DMS53 treated with DMSO at 0.1 percent for 48 hours (cell line): Measurements from ENCODE around the gene DHRS7.
A peak's percentile ranks its signal among the peaks of the same experiment; 100 is the strongest.

Experiments used
- DNase-seq: peaks from one replicate; lab custom pipeline; 2025; ENCODE audit not compliant: unreplicated experiment; lab: John Stamatoyannopoulos, UW

Gene DHRS7, protein sequence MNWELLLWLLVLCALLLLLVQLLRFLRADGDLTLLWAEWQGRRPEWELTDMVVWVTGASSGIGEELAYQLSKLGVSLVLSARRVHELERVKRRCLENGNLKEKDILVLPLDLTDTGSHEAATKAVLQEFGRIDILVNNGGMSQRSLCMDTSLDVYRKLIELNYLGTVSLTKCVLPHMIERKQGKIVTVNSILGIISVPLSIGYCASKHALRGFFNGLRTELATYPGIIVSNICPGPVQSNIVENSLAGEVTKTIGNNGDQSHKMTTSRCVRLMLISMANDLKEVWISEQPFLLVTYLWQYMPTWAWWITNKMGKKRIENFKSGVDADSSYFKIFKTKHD

GRCh38 chr14:60164712-60165546 lies at the start of gene DHRS7:
Gene DHRS7 (minus strand): TSS chr14:60165398. CDS start chr14:60165309, 89 bp downstream.
- peak; percentile 37 for DNase-seq

DNA sequence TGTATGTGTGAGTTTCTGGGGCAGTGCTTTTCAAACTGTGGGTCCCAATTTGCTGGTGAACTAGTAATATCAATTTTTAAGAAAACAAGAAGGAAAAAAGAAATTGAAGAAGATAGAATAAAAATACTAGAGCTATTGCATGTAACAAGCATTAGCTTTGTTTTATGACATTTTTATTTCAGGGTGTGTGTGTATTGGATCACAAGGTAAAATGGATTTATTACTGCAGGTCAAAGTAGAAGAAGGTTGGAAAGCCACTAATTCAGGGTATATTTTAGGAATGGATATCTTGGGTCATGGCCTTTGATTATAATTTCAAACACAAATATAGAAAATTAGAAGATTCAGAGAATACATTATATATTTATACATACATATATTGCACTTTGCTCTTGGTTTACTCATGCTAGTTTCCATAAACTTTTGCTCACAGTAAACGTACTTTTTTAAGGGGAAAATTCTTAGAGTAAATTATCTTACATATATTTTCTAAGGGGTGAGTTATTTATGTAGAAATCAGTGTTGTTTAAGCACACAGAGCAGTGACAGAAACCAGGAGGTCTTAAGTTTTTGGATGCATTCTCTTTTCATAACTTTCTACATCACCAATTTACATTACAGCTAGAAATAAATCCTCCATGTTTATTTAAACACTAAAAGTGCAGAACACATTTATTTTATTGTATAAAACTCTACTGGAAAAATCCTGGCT lies 49.4 kb upstream of the DHRS7 start:
- DNase-seq, result no peak

DNA sequence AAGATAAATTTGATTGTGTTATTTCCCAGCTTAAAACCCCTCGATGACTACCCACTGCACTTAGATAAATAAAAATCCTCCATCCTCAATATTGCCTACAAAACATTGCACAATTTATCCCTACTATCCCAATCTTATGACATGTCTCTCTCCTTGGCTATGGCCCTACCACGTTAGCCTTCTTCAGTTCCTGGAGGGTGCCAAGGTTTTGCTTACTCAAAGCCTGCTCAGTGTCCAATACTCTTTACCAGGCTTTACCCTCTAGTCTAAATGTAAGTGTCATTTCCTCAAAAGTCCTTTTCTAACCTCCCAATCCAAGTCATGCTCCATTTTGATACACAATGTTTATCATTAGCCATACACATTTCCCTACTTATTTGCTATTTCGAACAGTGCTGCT lies 48.8 kb upstream of the DHRS7 start:
- DNase-seq, result no peak

- no peak for DNase-seq
These were observed 47.5 kb upstream of the DHRS7 start for GRCh38 chr14:60212503-60213371.

- no peak for DNase-seq
These were observed 46.0 kb upstream of the DHRS7 start for GRCh38 chr14:60211153-60211552.

DNA sequence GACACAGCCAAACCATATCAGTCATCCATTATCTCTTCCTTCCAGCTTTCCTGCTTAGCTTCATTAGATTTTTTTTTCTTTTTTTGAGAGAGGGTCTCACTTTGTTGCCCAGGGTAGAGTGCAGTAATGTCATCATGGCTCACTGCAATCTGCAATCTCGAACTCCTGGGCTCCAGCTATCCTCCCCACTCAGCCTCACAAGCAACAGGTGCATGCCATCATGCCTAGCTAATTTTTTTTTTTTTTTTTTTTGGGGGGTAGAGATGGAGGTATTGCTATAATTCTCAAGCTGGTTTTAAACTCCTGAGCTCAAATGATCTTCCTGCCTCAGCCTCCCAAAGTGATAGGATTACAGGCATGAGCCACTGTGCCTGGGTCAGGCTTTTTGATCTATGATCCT lies 45.5 kb upstream of the DHRS7 start:
- DNase-seq, result no peak

- no peak for DNase-seq
These were observed 41.8 kb upstream of the DHRS7 start for GRCh38 chr14:60206837-60207533.

DNA sequence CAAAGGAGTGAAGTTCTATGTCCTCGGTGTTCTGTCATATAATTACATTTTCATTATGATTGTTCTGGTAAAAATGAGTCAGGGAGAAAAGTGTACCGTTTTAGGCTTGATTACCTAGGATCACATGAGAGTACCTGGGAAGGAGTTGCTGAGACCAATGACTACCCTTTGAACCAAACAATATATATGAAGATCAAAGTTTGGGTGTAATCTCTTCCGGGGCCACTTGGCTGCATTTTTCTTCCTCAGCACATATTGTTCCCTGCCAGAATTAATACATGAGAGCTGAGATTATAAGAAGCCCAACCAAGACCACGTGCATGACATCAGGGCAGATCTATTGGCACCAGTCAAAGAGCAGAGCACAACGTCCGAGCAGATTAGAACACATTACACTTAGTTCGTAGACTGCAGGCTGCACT lies 41.1 kb upstream of the DHRS7 start:
- DNase-seq, result no peak

GRCh38 chr14:60204843-60205774 lies 39.9 kb upstream of the DHRS7 start:
- DNase-seq, result no peak

- no peak for DNase-seq
These were observed 39.1 kb upstream of the DHRS7 start for GRCh38 chr14:60204104-60204842.

DNA sequence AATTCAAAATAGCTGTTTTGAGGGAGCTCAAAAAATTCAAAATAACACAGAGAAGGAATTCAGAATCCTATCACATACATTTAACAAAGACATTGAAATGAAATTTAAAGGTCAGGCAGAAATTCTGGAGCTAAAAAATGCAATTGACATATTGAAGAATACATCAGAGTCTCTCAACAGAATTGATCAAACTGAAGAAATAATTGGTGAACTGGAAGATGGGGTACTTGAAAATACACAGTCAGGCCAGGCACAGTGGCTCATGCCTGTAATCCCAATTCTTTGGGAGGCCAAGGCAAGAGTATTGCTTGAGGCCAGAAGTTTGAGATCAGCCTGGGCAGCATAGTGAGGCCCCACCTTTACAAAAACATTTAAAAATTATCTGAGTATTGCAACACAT lies 34.1 kb upstream of the DHRS7 start:
- DNase-seq, result no peak

DNA sequence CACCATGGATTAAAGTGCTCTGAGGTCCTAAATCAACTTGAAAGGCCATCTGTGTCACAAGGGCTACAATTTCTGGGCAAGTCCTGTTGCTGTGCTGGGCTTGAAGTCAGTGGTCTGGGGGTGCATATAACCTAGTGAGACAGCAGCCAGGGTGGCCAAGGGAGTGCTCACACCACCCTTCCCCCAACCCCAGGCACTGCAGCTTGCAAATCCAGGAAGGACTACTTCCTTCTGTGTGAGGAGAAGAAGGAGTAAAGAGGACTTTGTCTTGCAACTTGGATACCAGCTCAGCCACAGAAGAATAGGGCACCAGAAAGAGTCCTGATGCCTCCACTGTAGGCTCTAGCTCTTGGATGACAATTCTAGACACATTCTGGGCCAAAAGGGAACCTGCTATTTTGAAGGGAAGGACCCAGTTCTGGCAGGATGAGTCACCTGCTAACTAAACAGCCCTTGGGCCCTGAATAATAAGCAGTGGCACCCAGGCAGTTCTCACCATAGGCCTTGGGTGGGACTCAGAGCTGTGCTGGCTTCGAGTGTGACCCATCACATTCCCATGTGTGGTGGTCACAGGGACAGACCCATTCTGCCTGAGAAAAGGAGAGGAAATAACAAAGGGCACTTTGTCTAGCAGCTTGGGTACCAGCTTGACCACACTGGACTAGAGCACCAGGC lies 32.6 kb upstream of the DHRS7 start:
- DNase-seq, result no peak

- no peak for DNase-seq
These were observed 31.1 kb upstream of the DHRS7 start for GRCh38 chr14:60196291-60196690.

- no peak for DNase-seq
These were observed 30.1 kb upstream of the DHRS7 start for GRCh38 chr14:60195179-60195810.

DNA sequence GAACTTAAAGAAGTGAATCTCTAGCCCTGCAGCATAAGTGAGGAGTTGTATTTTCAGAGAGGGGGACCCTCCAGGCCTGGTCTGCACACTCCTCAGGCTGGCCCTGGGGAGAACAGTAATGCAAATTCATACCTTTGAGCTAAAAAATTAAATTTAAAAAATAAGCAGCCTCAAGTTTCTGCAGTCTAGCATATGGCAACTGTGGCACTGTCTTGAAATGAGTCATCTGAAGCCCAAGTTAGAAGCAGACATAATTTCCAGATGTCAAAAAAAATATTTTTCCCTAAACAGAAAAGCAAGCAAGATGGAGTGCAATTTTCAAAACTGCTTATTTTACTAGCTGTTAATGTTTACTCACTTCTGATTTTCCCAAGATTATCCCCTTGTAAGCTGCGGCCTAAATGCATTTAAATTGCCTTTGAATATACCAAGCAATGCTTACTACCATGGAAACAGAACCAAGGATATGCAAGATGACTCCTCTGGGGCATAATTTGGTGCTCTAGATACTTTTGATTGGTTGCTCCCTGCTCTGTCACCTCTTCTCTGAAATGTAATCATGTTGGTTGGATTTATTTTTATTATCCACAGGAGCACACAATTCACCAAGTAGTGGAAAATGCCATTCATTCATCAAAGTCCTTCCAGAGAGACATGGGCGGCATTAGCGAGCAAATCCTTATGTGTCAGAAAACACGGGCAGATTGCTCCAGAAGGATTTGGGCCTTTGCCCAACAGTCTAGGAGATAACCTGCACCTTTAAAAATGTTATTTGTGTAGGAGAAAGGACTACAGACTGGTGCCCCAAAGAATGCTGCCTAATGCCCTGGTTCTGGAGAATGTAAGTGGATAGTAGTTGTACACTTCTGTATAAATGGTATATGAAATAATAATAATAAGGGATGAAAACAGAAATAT lies 25.0 kb upstream of the DHRS7 start:
- no peak for DNase-seq

DNA sequence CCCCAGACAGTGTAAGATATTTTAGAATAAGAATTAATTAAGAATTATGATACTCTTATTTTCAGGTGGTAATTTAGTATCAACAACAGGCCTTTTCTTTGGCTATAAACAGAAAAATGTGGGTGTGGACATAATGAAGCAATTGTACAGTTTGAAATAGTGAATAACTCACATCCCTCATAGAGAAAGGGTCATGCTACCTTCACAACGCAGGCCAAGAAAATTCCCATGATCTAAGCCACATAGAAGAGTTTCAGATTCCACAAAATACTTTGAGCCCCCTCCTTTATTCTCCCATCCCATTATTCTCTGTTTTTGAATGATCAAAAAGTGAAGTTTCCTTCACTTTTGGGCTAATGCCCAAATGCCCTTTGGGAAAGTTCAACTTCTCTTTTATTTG lies 23.5 kb upstream of the DHRS7 start:
- DNase-seq, result no peak
